ENCODE results near the gene SLC26A5.

DNA sequence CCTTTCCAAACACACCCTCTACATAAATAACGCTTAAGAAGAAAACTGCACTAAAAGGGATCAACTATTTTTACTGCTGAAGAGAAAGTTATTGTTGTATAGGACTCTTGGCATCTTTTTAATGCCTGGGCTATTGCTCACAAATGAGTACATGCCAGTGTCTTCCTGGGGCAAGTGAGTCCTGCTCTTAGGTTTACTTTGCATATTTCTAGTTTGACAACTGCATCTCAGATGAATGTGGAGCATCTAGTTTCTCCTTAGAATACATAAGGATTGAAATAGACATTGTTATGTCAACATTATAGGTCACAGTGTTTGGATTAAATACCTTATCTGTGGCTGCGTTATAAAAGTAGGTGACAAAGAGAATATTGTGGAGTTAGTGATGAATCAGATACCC, 54.0 kb downstream of the SLC26A5 start:
- TF ChIP-seq CTCF (IDR thresholded peaks at IDR 0.05; ENCODE audit: poor library complexity) (no peak), EZH2 (IDR thresholded peaks at IDR 0.05; ENCODE audit: borderline replicate concordance) (no peak)
